PC-9 (cell line): Measurements from ENCODE around the gene GULP1.

Experiments
- CTCF ChIP-seq: fragments of 200-600 bp; sonication (generic); conservative IDR thresholded peaks from 2 replicates; pipeline ENCODE4 v1.6.1; 2017; ENCODE audit warnings: mixed run types, antibody characterized with exemption, mild to moderate bottlenecking, moderate library complexity
- EZH2 ChIP-seq: fragments of 200-600 bp; sonication (generic); IDR thresholded peaks from 2 replicates; pipeline ENCODE4 v1.8.0; 2017; ENCODE audit warnings: antibody characterized with exemption, low read depth

GRCh38 chr2:188634656-188635055, 343.0 kb downstream of the GULP1 start:
- TF ChIP-seq CTCF: no peak
- TF ChIP-seq EZH2: no peak
